ENCODE results near the gene SPIN1. TPM values are rescaled to one million over a fixed set of nuclear protein-coding genes. Genes with fewer than 3 reads are reported as not detected.

Gene SPIN1
- total and polyA plus RNA-seq, 4 donors: 40.8 to 93.3 (median 60.5) TPM

- no peaks in the 10 kb centered on the region for H3K9me3 ChIP-seq (ENCODE audit: control insufficient read depth, low read length)
- ATAC-seq (ENCODE audit: low FRiP score) (no peak), DNase-seq (no peak)
- H3K4me1 ChIP-seq (ENCODE audit: control insufficient read depth in 1 of 2, insufficient read depth in 2 of 2, low read length in 2 of 2): peaks cover 0 to 2% of the 10 kb centered on the region in 2 donors
- H3K4me3 ChIP-seq (ENCODE audit: low read length in 2 of 2): no peak overlapping the region
- H3K27ac ChIP-seq (ENCODE audit: low read depth in 1 of 2, low read length in 2 of 2): no peak overlapping the region
- intact Hi-C loops (cut with DNase I): no loop called here
- no peaks in the 10 kb centered on the region for H3K27me3 ChIP-seq (ENCODE audit: control insufficient read depth in 1 of 2, insufficient read depth in 2 of 2, low read length in 1 of 2)
- no peaks in the 10 kb centered on the region for H3K36me3 ChIP-seq (ENCODE audit: control insufficient read depth in 1 of 2, insufficient read depth in 2 of 2, low read length in 1 of 2)
- WGBS, 2 donors: 71 to 74% methylated on average over 3 of the region's 3 CpGs
Measured at GRCh38 chr9:88478246-88478645, 90.0 kb downstream of the SPIN1 start.

- intact Hi-C loops (cut with DNase I): no loop called here
- Histone ChIP-seq H3K4me3 (ENCODE audit: low read length in 2 of 2) (no peak overlapping the region), H3K27ac (ENCODE audit: low read depth in 1 of 2, low read length in 2 of 2) (no peak overlapping the region), H3K4me1 (ENCODE audit: control insufficient read depth in 1 of 2, insufficient read depth in 2 of 2, low read length in 2 of 2) (peaks cover 0 to 2% of the 10 kb centered on the region in 2 donors), H3K36me3 (ENCODE audit: control insufficient read depth in 1 of 2, insufficient read depth in 2 of 2, low read length in 1 of 2) (peaks cover 0 to 3% of the 10 kb centered on the region in 2 donors), H3K9me3 (ENCODE audit: control insufficient read depth, low read length) (no peaks in the 10 kb centered on the region), H3K27me3 (ENCODE audit: control insufficient read depth in 1 of 2, insufficient read depth in 2 of 2, low read length in 1 of 2) (no peaks in the 10 kb centered on the region)
- no peak for ATAC-seq (ENCODE audit: low FRiP score)
- WGBS, 2 donors: 76 to 80% methylated on average over 4 of the region's 4 CpGs
- no peak for DNase-seq
Measured at GRCh38 chr9:88481933-88482332, 93.7 kb downstream of the SPIN1 start.

GRCh38 chr9:88488166-88488565, 99.9 kb downstream of the SPIN1 start:
- no peak for DNase-seq
- Histone ChIP-seq H3K4me3 (ENCODE audit: low read length in 2 of 2) (no peak overlapping the region), H3K27me3 (ENCODE audit: control insufficient read depth in 1 of 2, insufficient read depth in 2 of 2, low read length in 1 of 2) (no peaks in the 10 kb centered on the region), H3K4me1 (ENCODE audit: control insufficient read depth in 1 of 2, insufficient read depth in 2 of 2, low read length in 2 of 2) (no peaks in the 10 kb centered on the region), H3K36me3 (ENCODE audit: control insufficient read depth in 1 of 2, insufficient read depth in 2 of 2, low read length in 1 of 2) (peaks cover 0 to 3% of the 10 kb centered on the region in 2 donors), H3K9me3 (ENCODE audit: control insufficient read depth, low read length) (no peaks in the 10 kb centered on the region), H3K27ac (ENCODE audit: low read depth in 1 of 2, low read length in 2 of 2) (no peak overlapping the region)
- 92 to 97% methylated on average over 4 of the region's 4 CpGs for WGBS, 2 donors
- no peak for ATAC-seq (ENCODE audit: low FRiP score)
- intact Hi-C loops (cut with DNase I): no loop called here

- WGBS, 2 donors: 95 to 97% methylated on average over 17 of the region's 17 CpGs
- Histone ChIP-seq H3K9me3 (ENCODE audit: control insufficient read depth, low read length) (no peaks in the 10 kb centered on the region), H3K27ac (ENCODE audit: low read depth in 1 of 2, low read length in 2 of 2) (no peak overlapping the region), H3K4me3 (ENCODE audit: low read length in 2 of 2) (no peak overlapping the region), H3K36me3 (ENCODE audit: control insufficient read depth in 1 of 2, insufficient read depth in 2 of 2, low read length in 1 of 2) (no peaks in the 10 kb centered on the region), H3K27me3 (ENCODE audit: control insufficient read depth in 1 of 2, insufficient read depth in 2 of 2, low read length in 1 of 2) (no peaks in the 10 kb centered on the region), H3K4me1 (ENCODE audit: control insufficient read depth in 1 of 2, insufficient read depth in 2 of 2, low read length in 2 of 2) (no peaks in the 10 kb centered on the region)
- intact Hi-C loops (cut with DNase I): no loop called here
- DNase-seq: no peak
- no peak for ATAC-seq (ENCODE audit: low FRiP score)
Measured at GRCh38 chr9:88494983-88495721, 106.9 kb downstream of the SPIN1 start.

- Histone ChIP-seq H3K9me3 (ENCODE audit: control insufficient read depth, low read length) (no peaks in the 10 kb centered on the region), H3K27me3 (ENCODE audit: control insufficient read depth in 1 of 2, insufficient read depth in 2 of 2, low read length in 1 of 2) (no peaks in the 10 kb centered on the region), H3K4me1 (ENCODE audit: control insufficient read depth in 1 of 2, insufficient read depth in 2 of 2, low read length in 2 of 2) (no peaks in the 10 kb centered on the region), H3K27ac (ENCODE audit: low read depth in 1 of 2, low read length in 2 of 2) (no peak overlapping the region), H3K36me3 (ENCODE audit: control insufficient read depth in 1 of 2, insufficient read depth in 2 of 2, low read length in 1 of 2) (no peaks in the 10 kb centered on the region), H3K4me3 (ENCODE audit: low read length in 2 of 2) (no peak overlapping the region)
- intact Hi-C loops (cut with DNase I): no loop called here
- ATAC-seq (ENCODE audit: low FRiP score) (no peak), DNase-seq (no peak)
- 97 to 98% methylated on average over 2 of the region's 2 CpGs for WGBS, 2 donors
Measured at GRCh38 chr9:88497224-88497623, 109.0 kb downstream of the SPIN1 start.

GRCh38 chr9:88498880-88499279, 110.6 kb downstream of the SPIN1 start:
- H3K36me3 ChIP-seq (ENCODE audit: control insufficient read depth in 1 of 2, insufficient read depth in 2 of 2, low read length in 1 of 2): no peaks in the 10 kb centered on the region
- no peak overlapping the region for H3K27ac ChIP-seq (ENCODE audit: low read depth in 1 of 2, low read length in 2 of 2)
- no peak overlapping the region for H3K4me3 ChIP-seq (ENCODE audit: low read length in 2 of 2)
- 68 to 76% methylated on average over 6 of the region's 6 CpGs for WGBS, 2 donors
- intact Hi-C loops (cut with DNase I): no loop called here
- DNase-seq (no peak), ATAC-seq (ENCODE audit: low FRiP score) (no peak)
- H3K9me3 ChIP-seq (ENCODE audit: control insufficient read depth, low read length): no peaks in the 10 kb centered on the region
- no peaks in the 10 kb centered on the region for H3K4me1 ChIP-seq (ENCODE audit: control insufficient read depth in 1 of 2, insufficient read depth in 2 of 2, low read length in 2 of 2)
- no peaks in the 10 kb centered on the region for H3K27me3 ChIP-seq (ENCODE audit: control insufficient read depth in 1 of 2, insufficient read depth in 2 of 2, low read length in 1 of 2)

- 96 to 97% methylated on average over 5 of the region's 5 CpGs for WGBS, 2 donors
- no peaks in the 10 kb centered on the region for H3K36me3 ChIP-seq (ENCODE audit: control insufficient read depth in 1 of 2, insufficient read depth in 2 of 2, low read length in 1 of 2)
- no peaks in the 10 kb centered on the region for H3K9me3 ChIP-seq (ENCODE audit: control insufficient read depth, low read length)
- no peak overlapping the region for H3K4me3 ChIP-seq (ENCODE audit: low read length in 2 of 2)
- no peak overlapping the region for H3K27ac ChIP-seq (ENCODE audit: low read depth in 1 of 2, low read length in 2 of 2)
- ATAC-seq (ENCODE audit: low FRiP score) (no peak), DNase-seq (peak in 1 of 2 donors; percentile 15)
- no peaks in the 10 kb centered on the region for H3K4me1 ChIP-seq (ENCODE audit: control insufficient read depth in 1 of 2, insufficient read depth in 2 of 2, low read length in 2 of 2)
- intact Hi-C loops (cut with DNase I): loop anchor here in 1 of 2 donors (10.0 kb wide), 1 partner anchor 64 kb away; no protein-coding TSS in a partner anchor
- no peaks in the 10 kb centered on the region for H3K27me3 ChIP-seq (ENCODE audit: control insufficient read depth in 1 of 2, insufficient read depth in 2 of 2, low read length in 1 of 2)
Measured at GRCh38 chr9:88501086-88501485, 112.8 kb downstream of the SPIN1 start.

- WGBS, 2 donors: 67 to 71% methylated on average over 12 of the region's 12 CpGs
Measured at GRCh38 chr9:88502552-88503034, 114.3 kb downstream of the SPIN1 start.

More at GRCh38 chr9:88502552-88503034, 114.3 kb downstream of the SPIN1 start:
- Histone ChIP-seq H3K4me3 (ENCODE audit: low read length in 2 of 2) (no peak overlapping the region), H3K36me3 (ENCODE audit: control insufficient read depth in 1 of 2, insufficient read depth in 2 of 2, low read length in 1 of 2) (no peaks in the 10 kb centered on the region), H3K27me3 (ENCODE audit: control insufficient read depth in 1 of 2, insufficient read depth in 2 of 2, low read length in 1 of 2) (no peaks in the 10 kb centered on the region), H3K27ac (ENCODE audit: low read depth in 1 of 2, low read length in 2 of 2) (no peak overlapping the region), H3K4me1 (ENCODE audit: control insufficient read depth in 1 of 2, insufficient read depth in 2 of 2, low read length in 2 of 2) (no peaks in the 10 kb centered on the region), H3K9me3 (ENCODE audit: control insufficient read depth, low read length) (no peaks in the 10 kb centered on the region)
- peak in 1 of 2 donors; percentile 65 for DNase-seq
- no peak for ATAC-seq (ENCODE audit: low FRiP score)
- intact Hi-C loops (cut with DNase I): loop anchor here in 1 of 2 donors (10.0 kb wide), 1 partner anchor 62 kb away; no protein-coding TSS in a partner anchor
